ENCODE data around the gene SLC1A3.

The SLC1A3 gene

DNA sequence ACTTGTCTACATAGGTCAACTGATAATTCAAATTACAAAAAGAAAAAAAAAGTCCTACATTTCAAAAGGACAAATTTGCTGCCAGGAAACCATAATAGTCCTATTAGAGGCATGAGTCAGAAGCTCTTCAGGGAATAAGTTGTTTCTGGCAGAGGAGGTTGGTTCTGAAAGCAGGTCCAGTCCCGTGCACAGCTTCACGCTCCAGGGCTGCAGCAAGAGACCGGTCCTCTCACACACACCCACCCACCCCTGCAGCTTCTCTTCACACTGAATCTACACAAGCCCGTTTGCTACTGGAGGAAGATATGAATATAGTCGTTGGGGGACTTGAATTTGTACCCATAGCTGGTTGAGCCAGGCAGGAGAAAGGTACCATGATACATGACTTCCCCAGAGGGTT, 36.9 kb upstream of the SLC1A3 start:
- DNase-seq: no peak
- Histone ChIP-seq H3F3A (ENCODE audit: insufficient read depth, low read length) (no peaks in the 10 kb centered on the region), H3K9ac (ENCODE audit: low read length) (no peak overlapping the region), H3K9me3 (replicated peaks; ENCODE audit: insufficient read depth, low read length) (no peaks in the 10 kb centered on the region), H3K36me3 (replicated peaks; ENCODE audit: insufficient read depth, low read length) (no peaks in the 10 kb centered on the region), H3K4me2 (ENCODE audit: low read depth, low read length) (no peak overlapping the region), H3K4me1 (ENCODE audit: low read length) (no peaks in the 10 kb centered on the region), H3K79me2 (ENCODE audit: low read length) (no peaks in the 10 kb centered on the region), H3K4me3 (ENCODE audit: low read length) (no peak overlapping the region), H2AFZ (ENCODE audit: low read length) (no peak overlapping the region), H3K9me2 (replicated peaks; ENCODE audit: insufficient read depth, low read length) (no peaks in the 10 kb centered on the region), H4K20me1 (ENCODE audit: insufficient read depth, low read length) (no peaks in the 10 kb centered on the region), H3K27me3 (replicated peaks; ENCODE audit: insufficient read depth, low read length) (no peaks in the 10 kb centered on the region), H3K27ac (ENCODE audit: low read length) (no peak overlapping the region)
- TF ChIP-seq EZH2 (optimal IDR thresholded peaks at IDR 0.05; ENCODE audit: low read depth, low read length) (no peak), CTCF (IDR thresholded peaks at IDR 0.05; ENCODE audit: low read length) (no peak), EZH2phosphoT487 (IDR thresholded peaks at IDR 0.05; ENCODE audit: low read length) (no peak)

DNA sequence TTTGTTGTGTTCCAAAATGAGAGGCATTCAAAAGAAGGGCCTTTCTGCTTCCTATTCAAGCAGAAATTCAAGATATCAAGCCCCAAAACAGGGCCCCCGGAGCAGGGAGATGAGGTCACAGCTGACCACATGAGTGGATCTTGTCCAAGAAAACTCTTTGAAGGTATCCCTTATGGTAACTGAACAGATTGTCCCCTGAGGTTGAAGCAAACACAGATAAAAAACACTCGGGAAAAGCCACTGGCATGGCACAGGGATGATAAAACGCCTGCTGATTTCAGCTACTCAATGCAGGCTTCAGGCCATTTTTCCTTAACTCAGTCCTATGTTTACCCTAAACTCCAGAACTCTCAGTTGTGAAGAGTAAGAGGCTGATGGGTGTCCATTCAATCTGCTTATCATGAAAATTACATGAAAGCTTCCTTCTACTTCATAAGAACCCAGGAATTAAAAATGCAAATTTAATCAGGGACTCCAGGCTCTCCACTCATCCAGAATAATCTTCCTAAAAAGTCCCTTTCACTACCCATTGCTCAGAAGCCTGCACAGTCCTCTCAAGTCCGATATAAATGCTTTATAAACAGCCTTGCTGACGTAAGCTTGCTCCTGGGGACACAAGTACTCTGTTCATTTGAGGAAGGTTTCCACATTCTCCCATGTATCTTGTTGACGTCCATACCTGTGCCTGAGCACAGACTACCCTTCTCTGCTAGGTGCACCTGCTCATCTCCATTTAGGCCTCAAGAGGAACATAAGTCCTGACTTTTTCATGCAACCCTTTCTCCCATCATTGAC, 35.9 kb upstream of the SLC1A3 start:
- no peak for DNase-seq
- Histone ChIP-seq H3K4me1 (ENCODE audit: low read length) (no peaks in the 10 kb centered on the region), H4K20me1 (ENCODE audit: insufficient read depth, low read length) (no peaks in the 10 kb centered on the region), H3K27me3 (replicated peaks; ENCODE audit: insufficient read depth, low read length) (no peaks in the 10 kb centered on the region), H3K27ac (ENCODE audit: low read length) (no peak overlapping the region), H3K36me3 (replicated peaks; ENCODE audit: insufficient read depth, low read length) (no peaks in the 10 kb centered on the region), H2AFZ (ENCODE audit: low read length) (no peak overlapping the region), H3K4me3 (ENCODE audit: low read length) (no peak overlapping the region), H3K79me2 (ENCODE audit: low read length) (no peaks in the 10 kb centered on the region), H3K9me3 (replicated peaks; ENCODE audit: insufficient read depth, low read length) (no peaks in the 10 kb centered on the region), H3K4me2 (ENCODE audit: low read depth, low read length) (no peak overlapping the region), H3K9me2 (replicated peaks; ENCODE audit: insufficient read depth, low read length) (no peaks in the 10 kb centered on the region), H3K9ac (ENCODE audit: low read length) (no peak overlapping the region), H3F3A (ENCODE audit: insufficient read depth, low read length) (no peaks in the 10 kb centered on the region)
- TF ChIP-seq EZH2 (optimal IDR thresholded peaks at IDR 0.05; ENCODE audit: low read depth, low read length): no peak
- no peak for TF ChIP-seq EZH2phosphoT487 (IDR thresholded peaks at IDR 0.05; ENCODE audit: low read length)
- no peak for TF ChIP-seq CTCF (IDR thresholded peaks at IDR 0.05; ENCODE audit: low read length)

DNA sequence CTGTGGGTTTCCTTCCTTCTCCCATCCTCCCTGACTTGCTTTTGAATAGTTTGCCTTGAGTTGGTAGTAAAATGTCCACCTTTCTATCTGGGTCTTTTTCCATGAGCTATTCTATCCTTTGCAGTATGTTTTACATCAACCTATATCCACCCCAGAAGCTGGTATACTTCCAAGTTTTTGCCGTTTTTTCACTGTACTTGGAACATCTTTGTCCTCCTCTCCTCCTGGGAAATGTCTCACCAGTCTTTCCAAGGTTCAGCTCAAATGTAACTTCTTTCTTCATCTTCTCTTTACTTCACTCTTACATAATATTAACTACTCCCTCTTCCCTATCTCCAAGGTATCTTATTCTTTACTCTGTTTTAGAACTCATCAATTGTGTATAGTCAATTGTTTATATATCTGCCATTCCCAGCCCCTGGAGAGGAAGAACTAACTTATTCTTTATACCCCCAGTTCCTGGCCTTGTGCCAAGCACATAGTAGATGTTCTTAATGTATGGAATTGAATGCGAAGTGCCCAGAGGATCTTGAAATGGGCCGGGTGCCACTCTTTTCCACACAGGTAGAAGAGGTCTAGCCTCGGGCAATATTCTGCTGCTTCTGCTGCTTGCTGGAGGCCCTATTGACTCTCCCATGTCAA, 34.9 kb upstream of the SLC1A3 start:
- Histone ChIP-seq H3K9me2 (replicated peaks; ENCODE audit: insufficient read depth, low read length) (no peaks in the 10 kb centered on the region), H2AFZ (ENCODE audit: low read length) (no peak overlapping the region), H3K36me3 (replicated peaks; ENCODE audit: insufficient read depth, low read length) (no peaks in the 10 kb centered on the region), H3K9ac (ENCODE audit: low read length) (no peak overlapping the region), H3K4me2 (ENCODE audit: low read depth, low read length) (no peak overlapping the region), H3K27me3 (replicated peaks; ENCODE audit: insufficient read depth, low read length) (no peaks in the 10 kb centered on the region), H3K4me1 (ENCODE audit: low read length) (no peaks in the 10 kb centered on the region), H3K79me2 (ENCODE audit: low read length) (no peaks in the 10 kb centered on the region), H3K4me3 (ENCODE audit: low read length) (no peak overlapping the region), H3K9me3 (replicated peaks; ENCODE audit: insufficient read depth, low read length) (no peaks in the 10 kb centered on the region), H3K27ac (ENCODE audit: low read length) (no peak overlapping the region), H4K20me1 (ENCODE audit: insufficient read depth, low read length) (no peaks in the 10 kb centered on the region), H3F3A (ENCODE audit: insufficient read depth, low read length) (no peaks in the 10 kb centered on the region)
- no peak for DNase-seq
- TF ChIP-seq EZH2 (optimal IDR thresholded peaks at IDR 0.05; ENCODE audit: low read depth, low read length): no peak
- no peak for TF ChIP-seq CTCF (IDR thresholded peaks at IDR 0.05; ENCODE audit: low read length)
